GM04504 (cell line): Measurements from ENCODE around the gene PTRHD1.

Experiments
- DNase-seq: peaks from one replicate; pipeline ENCODE4 v3.0.0-alpha.2; 2012; ENCODE audit warnings: low read depth

Gene PTRHD1

DNA sequence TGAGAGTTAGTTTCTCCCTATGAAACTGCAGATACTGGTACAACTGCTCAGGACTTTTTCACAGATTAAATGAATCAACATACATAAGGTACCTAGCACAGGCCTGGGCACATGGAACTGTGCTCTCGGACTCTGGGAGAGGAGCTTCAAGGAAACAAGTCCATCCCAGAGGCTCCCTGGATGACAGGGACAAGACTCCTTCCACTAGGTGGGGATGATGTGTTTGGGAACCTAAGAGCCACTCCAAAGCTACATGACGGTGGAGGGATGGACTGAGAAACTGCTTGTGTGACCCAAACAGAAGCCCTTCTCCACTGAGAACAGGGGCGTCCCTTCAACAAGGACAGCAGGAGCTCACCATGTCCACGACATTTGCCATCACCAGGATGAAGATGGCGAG is 37.2 kb upstream of the PTRHD1 start:
- DNase-seq = no peak

DNA sequence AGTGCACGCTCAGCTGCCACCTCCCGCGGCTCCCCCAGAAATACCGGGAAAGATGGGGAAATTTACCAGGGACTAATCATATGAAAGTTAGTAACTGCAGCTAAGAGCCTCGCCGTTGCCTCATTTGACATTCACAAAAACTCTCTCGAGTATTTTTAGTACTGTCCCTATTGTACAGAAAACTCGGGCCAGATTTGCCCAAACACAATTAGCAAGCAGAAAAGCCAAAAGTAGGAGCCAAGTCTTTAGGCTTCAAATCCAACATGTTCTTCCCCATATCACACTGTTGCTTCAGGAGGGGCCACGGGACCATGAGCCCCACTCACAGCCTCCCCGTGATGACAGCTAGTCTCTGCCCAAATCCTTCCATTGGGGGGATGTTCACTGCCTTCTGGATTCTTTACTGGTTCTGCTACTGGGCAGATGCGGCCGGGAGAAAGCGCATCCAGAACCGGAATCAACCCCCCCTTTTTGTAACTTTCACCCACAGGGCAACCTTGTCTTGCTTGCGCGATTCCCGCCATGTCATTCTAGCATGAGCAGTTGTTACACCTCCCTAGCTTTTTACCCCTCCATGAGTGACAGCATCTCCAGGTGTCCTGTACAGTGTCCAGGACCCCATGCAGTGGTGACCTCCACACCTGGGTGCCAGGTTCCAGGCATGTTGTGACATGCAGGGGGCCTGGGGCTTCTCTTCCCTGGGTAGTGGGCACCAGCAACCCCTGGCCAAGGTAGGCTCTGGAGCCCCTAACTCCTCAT is 35.2 kb upstream of the PTRHD1 start:
- DNase-seq = no peak

DNA sequence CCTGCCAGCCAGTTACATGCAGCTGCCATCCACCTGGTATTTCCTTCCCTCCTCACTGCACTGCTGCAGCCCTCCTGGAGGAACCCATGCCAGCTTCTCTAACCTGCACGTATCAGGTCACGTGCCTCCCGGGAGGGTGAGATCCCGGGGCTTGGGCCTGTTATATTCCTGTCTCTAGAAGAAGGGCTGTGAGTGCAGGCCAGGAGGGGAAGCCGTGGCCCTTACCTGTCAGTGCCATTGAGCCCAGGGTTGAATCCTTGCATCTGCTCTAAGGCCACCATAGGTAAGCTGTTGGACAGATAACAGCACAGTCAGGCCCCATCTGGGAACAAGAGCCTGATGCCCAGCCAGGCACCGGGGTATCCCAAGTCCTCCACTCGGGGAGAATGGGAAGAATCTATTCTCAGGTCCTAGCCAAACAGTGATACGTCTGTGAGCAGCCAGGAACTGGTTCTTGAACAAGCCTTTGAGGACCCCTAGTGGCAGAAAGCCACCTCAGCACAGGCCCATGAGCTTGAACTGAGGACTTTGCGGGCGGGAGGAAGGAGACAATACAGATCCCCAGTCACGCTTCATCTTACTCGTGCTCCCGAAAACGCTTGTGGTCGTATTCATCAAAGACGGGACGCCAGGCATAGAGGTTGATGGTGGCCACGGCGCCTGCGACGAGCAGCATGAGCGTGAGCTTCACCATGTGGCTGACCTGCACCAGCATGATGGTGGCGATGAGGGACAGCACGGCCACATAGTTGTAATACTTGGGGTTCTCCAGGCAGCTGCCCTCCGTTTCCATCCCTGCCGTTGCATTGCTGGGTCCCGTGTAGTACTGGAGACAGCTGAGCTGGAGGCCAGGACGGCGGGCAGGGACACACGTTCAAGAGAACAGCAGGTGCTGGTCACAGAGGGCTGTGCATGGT is 34.4 kb upstream of the PTRHD1 start:
- peak; percentile 61 for DNase-seq

DNA sequence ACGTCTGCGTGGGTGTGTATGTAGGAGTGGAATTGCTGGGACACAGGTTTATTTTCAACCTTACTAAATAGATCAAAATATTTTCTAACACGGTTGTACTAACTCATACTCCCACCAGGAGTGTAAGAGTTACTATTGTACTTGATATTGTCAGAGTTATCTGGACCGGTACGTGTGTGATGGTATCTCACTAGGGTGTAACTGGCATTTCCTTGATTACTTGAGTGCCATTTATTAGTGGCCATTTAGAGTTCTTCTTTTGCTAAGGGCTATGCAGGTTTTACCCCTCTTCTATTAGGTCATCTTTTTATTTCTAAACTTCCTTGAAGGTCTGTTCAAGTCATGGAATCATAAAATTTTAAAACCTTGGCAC is 33.6 kb upstream of the PTRHD1 start:
- no peak for DNase-seq

DNA sequence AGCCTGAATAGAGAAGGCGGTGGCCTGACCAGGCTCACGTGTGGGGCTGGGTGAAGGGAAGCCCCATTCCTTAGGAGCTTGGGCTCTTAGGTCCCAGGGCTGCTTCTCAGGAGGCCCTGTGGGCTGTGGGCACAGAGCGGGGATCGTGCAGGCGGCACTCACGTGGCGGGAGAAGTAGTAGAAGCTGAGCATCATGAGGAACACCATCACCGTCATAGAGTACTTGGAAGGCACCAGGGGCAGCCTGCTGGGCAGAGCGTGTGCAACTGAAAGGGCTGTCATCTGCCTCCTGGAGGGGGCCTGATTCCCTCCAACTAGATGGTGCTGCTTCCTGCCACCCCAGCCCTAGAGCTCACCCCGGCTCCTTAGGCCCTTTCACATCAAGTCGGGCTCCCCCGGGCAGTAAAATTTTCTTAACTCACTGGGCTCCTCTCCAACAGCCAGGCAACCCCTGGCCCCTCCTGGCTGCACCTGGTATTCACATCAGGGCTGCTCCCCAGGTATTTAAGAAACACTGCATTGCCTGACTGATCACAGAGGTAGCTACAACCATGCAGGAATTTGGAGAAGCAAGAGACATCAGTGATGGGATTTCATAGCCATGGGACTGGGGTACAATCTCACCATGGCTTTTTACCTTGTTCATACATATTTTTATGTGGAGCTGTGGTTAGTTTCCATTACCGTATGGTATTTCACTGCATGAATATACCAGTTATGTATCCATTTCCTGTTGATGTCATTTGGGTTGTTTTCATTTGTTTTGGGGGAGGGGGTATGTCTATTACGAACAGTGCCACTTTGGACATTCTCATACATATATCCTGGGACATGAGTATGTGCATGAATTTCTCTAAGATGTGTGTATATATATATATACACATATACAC is 32.9 kb upstream of the PTRHD1 start:
- no peak for DNase-seq

DNA sequence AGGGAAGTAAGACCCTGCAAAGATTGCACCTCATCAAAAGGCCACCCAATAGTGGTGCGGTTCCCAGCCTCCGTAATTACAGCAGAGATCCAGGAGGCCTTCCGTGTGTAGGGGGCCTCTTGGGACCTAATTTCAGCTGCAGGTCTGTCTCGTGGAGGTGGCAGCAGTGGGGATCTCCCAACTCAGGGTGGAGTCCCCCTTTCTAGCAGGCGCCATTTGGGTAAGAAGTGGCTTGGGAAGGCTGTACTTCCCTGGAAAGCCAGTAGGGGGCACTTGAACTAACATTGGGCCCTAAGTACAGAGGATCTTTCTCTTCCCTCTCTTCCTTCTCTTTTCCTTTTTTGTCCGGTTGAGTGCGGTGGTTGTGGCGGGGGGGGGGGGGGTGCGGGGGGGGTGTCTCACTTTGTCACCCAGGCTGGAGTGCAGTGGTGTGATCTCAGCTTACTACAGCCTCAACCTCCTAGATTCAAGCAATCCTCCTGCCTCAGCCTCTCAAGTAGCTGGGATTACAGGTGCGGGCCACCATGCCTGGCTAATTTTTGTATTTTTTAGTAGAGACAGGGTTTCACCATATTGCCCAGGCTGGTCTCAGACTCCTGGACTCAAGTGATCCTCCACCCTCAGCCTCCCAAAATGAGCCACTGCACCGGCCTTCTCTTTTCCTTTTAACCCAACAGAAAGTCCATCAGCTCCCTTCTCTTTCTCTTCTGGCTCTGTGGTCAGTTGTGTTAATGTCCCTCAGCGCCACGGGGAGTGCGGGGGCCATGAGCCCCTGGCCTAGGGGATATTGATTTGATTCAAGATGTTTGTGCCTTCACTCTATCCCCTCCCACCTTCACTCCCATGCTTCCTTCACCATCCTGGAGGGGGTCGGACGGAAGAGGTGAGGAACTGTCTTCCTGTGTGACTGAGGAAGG is 32.0 kb upstream of the PTRHD1 start:
- no peak for DNase-seq

DNA sequence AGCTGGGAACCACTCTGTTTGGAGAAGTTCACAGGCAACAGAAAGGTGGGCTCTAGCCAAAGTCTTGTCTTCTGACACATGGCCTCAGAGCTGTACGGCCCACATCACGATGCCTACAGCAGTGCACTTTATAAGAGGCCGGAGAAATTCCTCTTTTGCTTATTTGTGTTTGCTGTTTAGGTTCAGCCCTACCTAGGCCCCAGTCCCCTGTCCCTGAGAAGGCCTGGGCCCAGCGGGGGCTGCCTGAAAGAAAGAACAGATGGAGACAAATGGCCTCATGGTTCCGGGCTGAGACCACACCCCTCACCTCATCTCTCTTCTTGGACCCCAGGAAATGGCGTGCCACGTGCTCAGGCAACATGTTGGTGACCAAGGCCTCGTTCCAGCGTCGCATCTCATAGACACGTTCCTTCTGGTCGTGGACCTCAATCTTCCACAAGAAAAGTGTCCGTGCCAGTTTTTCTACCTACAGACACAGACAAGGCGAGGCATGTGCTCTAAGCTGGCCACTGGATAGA is 30.9 kb upstream of the PTRHD1 start:
- DNase-seq = no peak

DNA sequence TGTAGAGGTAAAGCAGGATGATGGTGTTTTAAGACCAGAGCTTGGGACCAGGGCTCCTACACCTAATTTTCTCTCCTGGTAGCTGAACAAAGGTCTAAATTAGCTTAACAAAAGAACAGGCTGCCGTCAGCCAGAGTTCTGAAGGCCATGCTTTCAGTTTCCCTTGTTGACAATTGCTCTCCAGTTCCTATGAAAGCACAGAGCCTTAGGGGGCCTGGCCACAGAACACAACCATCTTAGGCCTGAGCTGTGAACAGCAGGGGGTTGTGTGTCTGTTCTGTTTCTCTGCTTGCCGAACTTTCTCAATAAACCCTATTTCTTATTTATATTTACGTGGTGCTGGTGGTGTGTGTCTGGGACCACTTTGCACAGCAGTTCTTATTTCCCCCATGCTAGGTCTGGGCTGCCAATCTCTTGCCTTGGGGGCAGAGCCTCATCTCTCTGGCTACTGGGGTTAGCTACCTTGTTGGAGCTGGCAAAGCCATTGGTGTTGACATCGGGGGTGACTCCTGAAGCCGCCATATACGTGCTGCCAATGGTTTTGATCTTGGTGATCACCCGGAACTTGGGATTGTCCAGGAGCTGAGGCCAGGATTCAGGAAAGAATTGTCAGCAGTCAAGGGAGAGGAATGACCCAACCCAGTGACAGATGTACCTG is 29.0 kb upstream of the PTRHD1 start:
- no peak for DNase-seq

DNA sequence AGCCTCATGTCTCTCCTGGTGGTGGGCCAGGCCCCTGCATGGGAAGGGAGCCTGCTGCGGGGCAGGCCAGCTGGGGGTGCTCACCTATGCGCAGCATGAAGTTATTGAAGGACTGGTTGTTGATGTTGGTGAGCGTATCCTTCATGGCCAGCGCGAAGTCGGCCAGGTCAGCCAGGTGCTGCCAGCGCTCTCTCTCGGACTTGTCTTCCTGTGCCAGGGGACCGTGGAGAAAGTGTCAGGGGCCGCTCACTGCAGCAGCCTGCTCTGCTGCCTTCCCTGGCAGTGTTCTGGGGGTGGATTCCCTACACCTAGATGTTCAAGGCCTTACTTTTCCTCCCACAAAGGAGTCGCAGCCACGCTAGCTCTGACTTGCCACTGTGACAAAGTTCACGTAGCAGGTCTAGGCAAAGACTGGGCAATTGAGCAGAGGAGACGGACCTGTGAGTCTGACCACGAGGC is 28.3 kb upstream of the PTRHD1 start:
- no peak for DNase-seq

DNA sequence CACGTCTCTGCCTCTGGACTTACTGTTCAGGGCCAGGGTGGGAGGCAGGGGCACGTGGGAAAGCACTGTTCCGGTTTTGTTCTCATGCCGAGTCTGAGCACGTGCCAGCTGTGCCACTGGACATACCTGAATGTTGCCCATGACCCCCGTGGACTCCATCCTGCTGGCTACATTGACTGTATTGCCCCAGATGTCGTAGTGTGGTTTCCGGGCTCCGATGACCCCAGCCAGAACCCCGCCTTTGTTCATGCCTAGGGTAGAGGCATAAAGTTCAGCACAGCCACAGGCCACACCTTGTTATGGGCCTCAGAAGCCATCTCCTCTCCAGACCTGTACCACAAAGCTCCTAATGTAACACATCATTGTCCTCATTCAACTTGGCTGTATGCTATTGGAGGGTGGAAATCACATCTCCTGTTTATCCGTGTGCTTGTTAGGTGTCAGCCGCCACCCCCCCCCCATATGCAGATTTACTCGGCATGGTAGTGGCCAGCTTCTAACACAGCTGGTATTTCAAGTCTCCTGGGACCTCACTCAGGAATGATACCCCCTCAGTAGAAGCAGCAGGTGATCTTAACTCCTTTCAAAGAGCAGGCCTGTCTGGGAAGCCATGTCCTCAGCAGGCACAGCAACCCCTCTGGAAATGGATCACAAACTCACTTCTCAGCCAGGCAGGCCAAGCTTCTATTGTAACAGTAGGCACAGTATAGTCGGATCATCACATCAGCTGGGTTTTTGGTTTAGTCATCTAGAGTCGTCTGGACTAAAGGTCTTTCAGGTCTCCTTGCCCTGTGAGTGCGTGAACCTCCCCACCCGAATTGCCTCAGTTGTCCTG is 27.6 kb upstream of the PTRHD1 start:
- no peak for DNase-seq

DNA sequence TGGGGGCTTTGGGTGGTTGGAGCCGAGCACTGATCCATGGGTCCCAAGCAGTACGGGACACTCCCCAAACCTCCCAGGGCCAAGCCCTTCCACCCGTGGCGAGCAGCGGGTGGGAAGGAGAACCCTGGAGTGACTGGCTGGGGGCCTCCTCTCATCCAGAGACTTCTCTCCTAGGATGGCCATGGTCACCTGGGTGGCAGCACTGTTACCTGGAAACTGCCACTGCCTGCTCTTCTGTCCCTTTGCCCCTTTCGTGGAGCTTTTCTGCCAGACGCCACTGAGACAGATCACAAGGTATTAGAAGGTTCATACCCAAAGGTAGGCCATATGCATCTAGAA is 27.0 kb upstream of the PTRHD1 start:
- no peak for DNase-seq

DNA sequence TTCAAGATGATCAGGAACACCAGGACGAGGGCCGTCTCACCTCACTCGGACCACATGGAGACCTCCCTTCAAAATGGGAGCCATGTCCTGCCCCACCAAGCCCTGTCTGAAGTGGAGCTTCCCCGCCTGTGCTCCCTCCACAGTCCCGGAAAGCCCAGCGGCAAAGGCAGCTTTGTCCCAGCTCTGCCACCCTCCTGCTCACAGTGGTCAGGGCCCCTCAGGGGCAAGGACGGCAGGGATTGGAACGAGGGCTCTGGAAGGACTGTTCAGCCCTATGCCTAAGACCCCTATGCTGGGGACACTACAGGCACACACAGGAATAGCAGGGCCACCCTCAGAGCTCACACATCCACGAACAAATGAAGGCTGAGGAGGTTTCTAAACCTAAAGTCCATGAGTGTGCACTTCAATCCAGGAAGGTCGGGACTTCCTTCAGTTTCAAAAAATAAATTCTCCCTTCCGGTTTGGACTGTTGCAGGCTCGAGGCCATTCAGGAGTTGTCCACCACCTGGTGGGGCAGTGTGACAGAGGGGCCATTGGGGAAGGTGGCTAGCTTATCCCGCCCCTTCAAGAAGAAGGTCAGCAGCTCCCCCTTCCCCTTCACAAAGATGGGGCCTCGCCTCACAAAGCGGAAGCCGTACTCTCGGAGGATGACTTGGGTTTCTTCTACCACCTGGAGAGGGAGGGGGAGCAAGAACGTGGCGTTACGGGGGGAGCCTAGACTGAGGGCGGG is 26.4 kb upstream of the PTRHD1 start:
- no peak for DNase-seq

DNA sequence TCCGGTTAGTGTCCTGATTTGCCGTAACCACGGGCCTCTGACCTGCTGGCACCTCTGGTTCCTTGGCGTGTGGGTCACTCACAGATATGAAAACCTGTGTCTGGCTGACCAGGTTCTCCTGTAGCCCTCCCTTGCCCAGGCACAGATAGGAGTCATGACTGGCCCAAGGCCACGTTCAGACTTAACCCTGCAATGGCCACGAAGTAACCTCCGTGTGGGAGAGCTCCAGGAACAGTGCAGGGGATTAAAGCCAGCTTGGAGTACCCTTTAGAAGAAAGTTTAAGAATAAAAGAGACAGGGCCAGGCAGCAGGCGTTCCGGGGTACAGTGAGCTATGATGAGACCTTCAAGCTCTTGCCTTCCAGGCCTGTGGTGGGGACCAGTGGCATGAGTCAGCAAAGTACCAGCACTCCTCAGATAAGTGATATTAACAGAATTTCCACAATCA is 25.6 kb upstream of the PTRHD1 start:
- DNase-seq = no peak

DNA sequence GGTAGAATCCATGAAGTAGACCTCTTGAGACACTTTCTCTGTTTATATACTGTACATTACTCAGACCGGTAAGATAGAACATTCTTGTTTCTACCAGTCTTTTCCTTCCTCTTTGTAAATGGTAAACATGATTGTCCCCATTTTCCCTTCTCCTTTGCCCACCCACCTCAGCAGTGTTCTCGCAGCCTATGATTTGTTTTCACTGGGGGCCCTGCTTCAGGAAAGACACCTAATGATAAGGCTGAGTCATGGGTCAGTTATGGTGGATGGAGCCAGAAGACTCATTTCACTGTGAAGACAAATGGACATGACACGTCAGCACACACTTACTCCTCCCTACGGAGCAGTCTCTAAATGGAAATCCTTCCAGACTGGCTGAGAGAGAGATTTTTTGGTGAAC is 23.7 kb upstream of the PTRHD1 start:
- DNase-seq = peak; percentile 49

DNA sequence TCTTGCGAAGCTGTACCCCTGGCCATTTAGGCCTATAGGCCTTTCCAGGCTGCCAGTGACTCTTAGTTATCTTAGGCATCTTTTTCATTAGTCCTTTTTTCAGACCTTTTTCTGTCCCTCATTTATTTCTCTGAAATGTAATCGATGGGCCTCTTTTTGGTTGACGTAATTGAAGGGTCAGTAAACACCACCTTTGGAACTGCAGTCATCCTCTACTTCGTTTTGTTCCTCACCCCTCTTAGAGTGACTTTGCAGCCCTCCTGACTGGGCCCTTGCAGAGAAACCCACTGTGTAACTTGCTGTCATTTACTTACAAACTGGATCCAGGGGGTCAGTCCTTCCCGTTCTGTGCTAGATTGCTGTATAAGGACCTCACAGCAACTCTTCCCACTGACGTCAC is 23.2 kb upstream of the PTRHD1 start:
- no peak for DNase-seq

DNA sequence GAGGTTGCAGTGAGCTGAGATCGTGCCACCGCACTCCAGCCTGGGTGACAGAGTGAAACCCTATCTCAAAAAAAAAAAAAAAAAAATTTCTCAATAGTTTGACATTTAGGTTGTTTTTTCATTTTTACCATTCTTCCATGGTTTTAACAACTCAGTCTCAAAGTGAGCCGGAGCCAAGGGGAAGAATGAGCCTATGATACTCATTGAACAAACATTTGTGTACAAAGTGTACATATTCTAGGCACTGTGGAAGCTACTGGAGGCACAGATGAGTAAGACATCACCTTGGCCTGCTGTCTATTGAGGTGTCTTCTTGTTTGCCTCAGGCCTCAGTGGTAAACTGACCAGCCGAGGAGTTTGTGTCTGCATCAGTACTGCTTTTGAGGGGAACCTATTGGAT is 22.0 kb upstream of the PTRHD1 start:
- DNase-seq = no peak

DNA sequence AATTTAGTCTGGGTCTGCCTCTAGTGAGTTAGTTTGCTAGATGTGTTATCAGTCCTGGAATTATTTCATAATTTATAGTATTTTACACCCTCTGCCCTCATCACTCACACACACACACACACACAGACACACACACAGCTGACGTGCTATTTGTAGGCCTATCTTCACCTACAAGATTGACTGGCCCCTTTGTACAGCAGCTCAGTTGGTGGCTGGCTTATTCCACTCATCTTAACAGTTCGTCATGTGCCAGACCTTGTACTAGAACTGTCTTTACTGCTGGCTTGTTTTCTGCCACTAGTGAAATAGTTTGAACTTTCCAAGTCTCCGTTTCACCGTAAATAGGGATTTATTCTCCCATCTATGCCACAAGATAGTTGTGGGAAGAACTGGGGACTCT is 21.3 kb upstream of the PTRHD1 start:
- no peak for DNase-seq

DNA sequence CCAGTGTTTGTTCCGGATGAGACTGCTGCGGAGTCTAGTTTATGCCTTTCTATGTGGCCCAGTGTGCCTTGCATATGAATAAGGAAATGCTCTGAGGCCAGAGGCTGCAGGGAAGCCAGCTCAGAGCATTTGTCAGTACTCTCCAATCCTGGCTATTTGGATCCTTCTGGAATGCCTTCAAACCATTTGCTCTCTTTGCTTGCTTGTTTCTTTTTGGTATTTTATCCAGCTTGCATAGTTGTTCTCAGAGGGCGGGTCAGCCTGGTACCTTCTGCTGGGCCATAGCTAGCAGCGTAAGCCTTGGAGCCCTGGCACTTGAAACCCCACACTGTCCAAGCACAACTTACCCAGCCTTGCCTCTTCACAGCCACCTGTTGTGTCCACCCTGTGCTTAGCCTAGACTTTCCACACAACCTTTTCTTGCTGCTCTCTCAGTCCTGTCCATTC is 20.5 kb upstream of the PTRHD1 start:
- no peak for DNase-seq
